ENCODE results near the gene HOXD13. TPM values are rescaled to one million over a fixed set of nuclear protein-coding genes. Genes with fewer than 3 reads are reported as not detected.

Gene HOXD13
- polyA plus RNA-seq, 10 donors: 0.11 TPM; not detected in 9

GRCh38 chr2:176130957-176131847 is 38.7 kb downstream of the HOXD13 start:
- DNase-seq: peak in 1 of 3 donors; percentile 61

- no peak for DNase-seq
Measured at GRCh38 chr2:176131848-176132158, 39.3 kb downstream of the HOXD13 start.

GRCh38 chr2:176132205-176133171 is 40.0 kb downstream of the HOXD13 start:
- peak in 1 of 3 donors; percentile 84 for DNase-seq

- DNase-seq: peak in 2 of 3 donors; percentile 67 to 75
Measured at GRCh38 chr2:176133389-176133788, 40.9 kb downstream of the HOXD13 start.

- DNase-seq: no peak
Measured at GRCh38 chr2:176134035-176134434, 41.5 kb downstream of the HOXD13 start.

GRCh38 chr2:176135035-176135440 is 42.5 kb downstream of the HOXD13 start:
- peak in 1 of 3 donors; percentile 69 for DNase-seq

GRCh38 chr2:176136374-176137251 is 44.1 kb downstream of the HOXD13 start:
- peak; percentile 76 to 89 (median 79) for DNase-seq

GRCh38 chr2:176137252-176137580 is 44.7 kb downstream of the HOXD13 start:
- DNase-seq: no peak

GRCh38 chr2:176137906-176138305 is 45.4 kb downstream of the HOXD13 start:
- DNase-seq: peak in 2 of 3 donors; percentile 29 to 65

GRCh38 chr2:176138526-176138922 is 46.0 kb downstream of the HOXD13 start:
- DNase-seq: peak in 2 of 3 donors; percentile 47 to 79

GRCh38 chr2:176138923-176139660 is 46.6 kb downstream of the HOXD13 start:
- DNase-seq: peak in 2 of 3 donors; percentile 52 to 81

GRCh38 chr2:176139661-176140512 is 47.4 kb downstream of the HOXD13 start:
- DNase-seq: peak in 1 of 3 donors; percentile 73

GRCh38 chr2:176140513-176141317 is 48.2 kb downstream of the HOXD13 start:
- DNase-seq: peak; percentile 90 to 97 (median 94)

GRCh38 chr2:176142281-176142680 is 49.8 kb downstream of the HOXD13 start:
- no peak for DNase-seq
